A549 (cell line): ENCODE results near the gene MPST. TPM values are rescaled to one million over a fixed set of nuclear protein-coding genes. Genes with fewer than 3 reads are reported as not detected.

Source experiments
- ATAC-seq, 2 experiments: fragments of 200-7000 bp in 1 of 2; fragments of >200 bp in 1 of 2; cut with Nextera tagmentation in 1 of 2; cut with Tn5 transposase in 1 of 2; 3 replicates each; pipeline versions ENCODE4 v1.8.0 to v1.9.1; 2018 to 2020; ENCODE audit warnings: mild to moderate bottlenecking in 1 of 2, moderate library complexity in 1 of 2
- CTCF ChIA-PET: fragments of 300-600 bp; sonication (Branson Sonifier 250); formaldehyde crosslinking; extraction: SDS; loops from one replicate; lab custom pipeline; 2021; ENCODE audit warnings: antibody characterized with exemption, inconsistent platforms; lab: Yijun Ruan, JAX
- POLR2A ChIA-PET: fragments of 350-600 bp; formaldehyde crosslinking; extraction: SDS; loops from one replicate; lab custom pipeline; 2021; ENCODE audit warnings: antibody characterized with exemption, inconsistent platforms; lab: Yijun Ruan, JAX
- DNase-seq, 2 experiments: peaks; one replicate each; pipeline versions ENCODE4 v3.0.0 to v3.0.0-alpha.2; 2011 to 2016; ENCODE audit warnings: low read depth in 1 of 2, low spot score in 1 of 2
- FAIRE-seq: peaks from 2 replicates; lab custom pipeline; 2011; peaks lifted over from hg19 to GRCh38; lab: Jason Lieb, UNC
- H3K27ac ChIP-seq, 2 experiments: fragments of >200 bp; sonication (Bioruptor Twin); formaldehyde crosslinking; 3 replicates each; pipeline ENCODE4 v1.5.1; 2016 to 2017
- H3K4me1 ChIP-seq: fragments of >200 bp; sonication (Bioruptor Twin); formaldehyde crosslinking; 3 replicates; pipeline ENCODE4 v1.6.1; 2016
- H3K4me2 ChIP-seq: fragments of >200 bp; sonication (Bioruptor Twin); formaldehyde crosslinking; 3 replicates; pipeline ENCODE4 v1.6.1; 2016
- H3K4me3 ChIP-seq: fragments of >200 bp; sonication (Bioruptor Twin); formaldehyde crosslinking; 3 replicates; pipeline ENCODE4 v1.5.1; 2016
- H3K9me3 ChIP-seq: fragments of >200 bp; sonication (Bioruptor Twin); formaldehyde crosslinking; 3 replicates; pipeline ENCODE4 v1.6.1; 2016
- CHD2 ChIP-seq: fragments of 150-350 bp; IDR thresholded peaks from 2 replicates; pipeline ENCODE4 v1.6.1; 2014; ENCODE audit warnings: low read length; ENCODE audit not compliant: partially characterized antibody
- CHD4 ChIP-seq: fragments of 200-600 bp; sonication (generic); IDR thresholded peaks from 2 replicates; pipeline ENCODE4 v1.6.1; 2016; ENCODE audit warnings: antibody characterized with exemption, mild to moderate bottlenecking, borderline replicate concordance
- EHF ChIP-seq: fragments of 250-450 bp; sonication (Bioruptor Pico); IDR thresholded peaks from 2 replicates; pipeline ENCODE4 v1.5.0; 2020; ENCODE audit warnings: mild to moderate bottlenecking
- EP300 ChIP-seq, 2 experiments: fragments of >200 bp; sonication (Bioruptor Twin); formaldehyde crosslinking; IDR thresholded peaks; 2 replicates in 1 of 2; 3 replicates in 1 of 2; pipeline ENCODE4 v1.6.1; 2016 to 2017
- ESRRA ChIP-seq: fragments of 150-350 bp; IDR thresholded peaks from 2 replicates; pipeline ENCODE4 v1.6.1; 2014; ENCODE audit warnings: mild to moderate bottlenecking, low read length, borderline replicate concordance
- FOSL2 ChIP-seq, 2 experiments: fragments of 450-650 bp in 1 of 2; fragments of >200 bp in 1 of 2; sonication (Bioruptor Twin) in 1 of 2; formaldehyde crosslinking; IDR thresholded peaks; 2 replicates each; pipeline versions ENCODE4 v1.5.0 to v1.6.1; 2016 to 2020; ENCODE audit warnings: mild to moderate bottlenecking in 1 of 2, moderate library complexity in 1 of 2
- FOXS1 ChIP-seq: fragments of 250-450 bp; sonication (Bioruptor Pico); IDR thresholded peaks from 2 replicates; pipeline ENCODE4 v1.5.0; 2020; ENCODE audit warnings: mild to moderate bottlenecking, moderate library complexity
- HDAC2 ChIP-seq: fragments of 200-600 bp; sonication (generic); IDR thresholded peaks from 2 replicates; pipeline ENCODE4 v1.6.1; 2016
- HOXA7 ChIP-seq: fragments of 250-450 bp; sonication (Bioruptor Pico); IDR thresholded peaks from 2 replicates; pipeline ENCODE4 v1.5.0; 2020; ENCODE audit warnings: mild to moderate bottlenecking, moderate library complexity
- HOXB13 ChIP-seq: fragments of 250-450 bp; sonication (Bioruptor Pico); IDR thresholded peaks from 2 replicates; pipeline ENCODE4 v1.5.0; 2020; ENCODE audit warnings: low read depth, mild to moderate bottlenecking, moderate library complexity
- JUNB ChIP-seq: fragments of >200 bp; sonication (Bioruptor Twin); formaldehyde crosslinking; IDR thresholded peaks from 2 replicates; pipeline ENCODE4 v1.6.1; 2016
- KDM5A ChIP-seq: fragments of 200-600 bp; sonication (generic); IDR thresholded peaks from 2 replicates; pipeline ENCODE4 v1.6.1; 2016; ENCODE audit warnings: antibody characterized with exemption, mild to moderate bottlenecking
- MAZ ChIP-seq: fragments of 150-350 bp; IDR thresholded peaks from 2 replicates; pipeline ENCODE4 v1.6.1; 2014; ENCODE audit warnings: antibody characterized with exemption, low read depth, low read length, borderline replicate concordance
- NFE2L2 ChIP-seq: fragments of 150-350 bp; conservative IDR thresholded peaks from 2 replicates; pipeline ENCODE4 v1.6.1; 2014; ENCODE audit warnings: low read length
- POLR2A ChIP-seq: IDR thresholded peaks from 2 replicates; pipeline ENCODE4 v1.6.1; 2012; ENCODE audit warnings: mild to moderate bottlenecking, low read length
- POLR2AphosphoS2 ChIP-seq: conservative IDR thresholded peaks from 2 replicates; pipeline ENCODE4 v1.6.1; 2012; ENCODE audit warnings: low read length, improper control_type of control experiment, inconsistent platforms
- RAD21 ChIP-seq, 2 experiments: fragments of >200 bp in 1 of 2; sonication (Bioruptor Twin) in 1 of 2; formaldehyde crosslinking in 1 of 2; IDR thresholded peaks in 1 of 2; conservative IDR thresholded peaks in 1 of 2; 2 replicates in 1 of 2; 3 replicates in 1 of 2; pipeline ENCODE4 v1.6.1; 2012 to 2018; ENCODE audit warnings: inconsistent platforms in 1 of 2
- RCOR1 ChIP-seq: fragments of 150-350 bp; IDR thresholded peaks from 2 replicates; pipeline ENCODE4 v1.6.1; 2014; ENCODE audit warnings: antibody characterized with exemption, low read length, low read depth
- RFX5 ChIP-seq: fragments of 450-650 bp; IDR thresholded peaks from 2 replicates; pipeline ENCODE4 v1.7.1; 2014; ENCODE audit warnings: antibody characterized with exemption, mild to moderate bottlenecking, moderate library complexity
- SMC3 ChIP-seq: fragments of >200 bp; sonication (Bioruptor Twin); formaldehyde crosslinking; IDR thresholded peaks from 3 replicates; pipeline ENCODE4 v1.6.1; 2018; ENCODE audit warnings: inconsistent platforms
- SREBF2 ChIP-seq: fragments of 450-650 bp; IDR thresholded peaks from 2 replicates; pipeline ENCODE4 v1.6.1; 2014; ENCODE audit warnings: mild to moderate bottlenecking, moderate library complexity
- TFCP2L1 ChIP-seq: fragments of 250-450 bp; sonication (Bioruptor Pico); IDR thresholded peaks from 2 replicates; pipeline ENCODE4 v1.5.0; 2021; ENCODE audit warnings: mild to moderate bottlenecking
- WGBS: methylation state at CpG from one replicate; pipeline ENCODE4 v1.1.6; 2017; ENCODE audit errors: missing lambda C conversion rate; 5-methylcytosine and 5-hydroxymethylcytosine counted together
- polyA plus RNA-seq, 4 experiments: library from polyadenylated mRNA; depleted of rRNA in 3 of 4; stranded (reverse); fragments of >200 nt; fragmentation: RNase III in 1 of 4; extraction: RNeasy Plus Mini Kit Qiagen cat#74134 plus additional on column Dnase treatment in 1 of 4; gene quantifications; 2 replicates in 3 of 4; 3 replicates in 1 of 4; pipeline ENCODE4 v1.2.3, GENCODE V29; 2011 to 2017
- TF ChIP-seq, protein P1 (sequence below): fragments of 250-450 bp; sonication (Bioruptor Pico); IDR thresholded peaks from 2 replicates; pipeline ENCODE4 v1.5.0; 2020; ENCODE audit warnings: low read depth, mild to moderate bottlenecking, moderate library complexity
- TF ChIP-seq, protein P2 (sequence below): IDR thresholded peaks from 2 replicates; pipeline ENCODE4 v1.6.1; 2012
- TF ChIP-seq, protein P3 (sequence below): fragments of 200-600 bp; sonication (generic); IDR thresholded peaks from 2 replicates; pipeline ENCODE4 v1.6.1; 2016; ENCODE audit warnings: antibody characterized with exemption, mild to moderate bottlenecking, moderate library complexity
- TF ChIP-seq, protein P4 (sequence below): fragments of >200 bp; sonication (Bioruptor Twin); formaldehyde crosslinking; IDR thresholded peaks from 2 replicates; pipeline ENCODE4 v1.6.1; 2016
- TF ChIP-seq, protein P5 (sequence below): fragments of >200 bp; sonication (Bioruptor Twin); formaldehyde crosslinking; IDR thresholded peaks from 3 replicates; pipeline ENCODE4 v1.6.1; 2016

MPST gene
- polyA plus RNA-seq, 2 of the 4 experiments (the other 2 are of a cell fraction), result 44.2 to 63.3 TPM

DNA sequence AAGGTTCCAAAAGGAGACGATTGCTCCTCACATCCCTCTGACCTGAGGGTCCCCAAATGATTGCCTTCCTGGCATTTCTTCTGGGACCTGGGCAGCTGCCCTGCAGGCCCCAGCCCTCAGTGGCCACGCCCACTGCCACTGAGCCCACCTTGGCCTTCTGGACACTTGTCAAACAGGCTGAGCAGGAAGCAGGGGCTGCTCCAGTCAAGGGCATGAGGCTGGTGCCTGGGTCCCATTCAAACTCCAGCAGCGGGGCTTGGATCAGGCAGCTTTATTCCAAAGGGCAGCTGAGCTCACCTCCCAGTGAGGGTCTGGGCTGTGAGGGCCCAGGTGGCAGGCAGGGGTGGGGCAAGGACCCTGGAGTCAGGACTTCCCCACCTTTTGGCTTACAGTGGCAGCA, 45.6 kb downstream of the MPST start:
- H3K9me3 ChIP-seq, result no peaks in the 10 kb centered on the region
- ChIA-PET CTCF (interaction anchor here (1.1 to 1.8 kb wide), 3 partner anchors 12 to 21 kb away, joined by 4 to 6 read pairs (median 4); no protein-coding TSS in a partner anchor), POLR2A (no interaction called here)
- H3K4me1 ChIP-seq, result no peaks in the 10 kb centered on the region
- H3K4me3 ChIP-seq, result no peak overlapping the region
- H3K27ac ChIP-seq, result no peak overlapping the region
- DNase-seq (no peak), ATAC-seq (no peak), FAIRE-seq (no peak)
- TF ChIP-seq RCOR1 (no peak), HDAC2 (no peak), FOSL2 (IDR thresholded peaks at IDR 0.05) (no peak), FOSL2 (CRISPR knock-in tag; IDR thresholded peaks at IDR 0.05) (no peak), CHD2 (no peak), NFE2L2 (no peak), SREBF2 (no peak), HOXB13 (CRISPR knock-in tag) (no peak), JUNB (no peak), RFX5 (no peak)
- TF ChIP-seq, protein P1, sequence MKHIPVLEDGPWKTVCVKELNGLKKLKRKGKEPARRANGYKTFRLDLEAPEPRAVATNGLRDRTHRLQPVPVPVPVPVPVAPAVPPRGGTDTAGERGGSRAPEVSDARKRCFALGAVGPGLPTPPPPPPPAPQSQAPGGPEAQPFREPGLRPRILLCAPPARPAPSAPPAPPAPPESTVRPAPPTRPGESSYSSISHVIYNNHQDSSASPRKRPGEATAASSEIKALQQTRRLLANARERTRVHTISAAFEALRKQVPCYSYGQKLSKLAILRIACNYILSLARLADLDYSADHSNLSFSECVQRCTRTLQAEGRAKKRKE (CRISPR knock-in tag), result no peak
- TF ChIP-seq, protein P2, sequence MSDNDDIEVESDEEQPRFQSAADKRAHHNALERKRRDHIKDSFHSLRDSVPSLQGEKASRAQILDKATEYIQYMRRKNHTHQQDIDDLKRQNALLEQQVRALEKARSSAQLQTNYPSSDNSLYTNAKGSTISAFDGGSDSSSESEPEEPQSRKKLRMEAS, result no peak
- TF ChIP-seq, protein P3, sequence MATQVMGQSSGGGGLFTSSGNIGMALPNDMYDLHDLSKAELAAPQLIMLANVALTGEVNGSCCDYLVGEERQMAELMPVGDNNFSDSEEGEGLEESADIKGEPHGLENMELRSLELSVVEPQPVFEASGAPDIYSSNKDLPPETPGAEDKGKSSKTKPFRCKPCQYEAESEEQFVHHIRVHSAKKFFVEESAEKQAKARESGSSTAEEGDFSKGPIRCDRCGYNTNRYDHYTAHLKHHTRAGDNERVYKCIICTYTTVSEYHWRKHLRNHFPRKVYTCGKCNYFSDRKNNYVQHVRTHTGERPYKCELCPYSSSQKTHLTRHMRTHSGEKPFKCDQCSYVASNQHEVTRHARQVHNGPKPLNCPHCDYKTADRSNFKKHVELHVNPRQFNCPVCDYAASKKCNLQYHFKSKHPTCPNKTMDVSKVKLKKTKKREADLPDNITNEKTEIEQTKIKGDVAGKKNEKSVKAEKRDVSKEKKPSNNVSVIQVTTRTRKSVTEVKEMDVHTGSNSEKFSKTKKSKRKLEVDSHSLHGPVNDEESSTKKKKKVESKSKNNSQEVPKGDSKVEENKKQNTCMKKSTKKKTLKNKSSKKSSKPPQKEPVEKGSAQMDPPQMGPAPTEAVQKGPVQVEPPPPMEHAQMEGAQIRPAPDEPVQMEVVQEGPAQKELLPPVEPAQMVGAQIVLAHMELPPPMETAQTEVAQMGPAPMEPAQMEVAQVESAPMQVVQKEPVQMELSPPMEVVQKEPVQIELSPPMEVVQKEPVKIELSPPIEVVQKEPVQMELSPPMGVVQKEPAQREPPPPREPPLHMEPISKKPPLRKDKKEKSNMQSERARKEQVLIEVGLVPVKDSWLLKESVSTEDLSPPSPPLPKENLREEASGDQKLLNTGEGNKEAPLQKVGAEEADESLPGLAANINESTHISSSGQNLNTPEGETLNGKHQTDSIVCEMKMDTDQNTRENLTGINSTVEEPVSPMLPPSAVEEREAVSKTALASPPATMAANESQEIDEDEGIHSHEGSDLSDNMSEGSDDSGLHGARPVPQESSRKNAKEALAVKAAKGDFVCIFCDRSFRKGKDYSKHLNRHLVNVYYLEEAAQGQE, result no peak
- 100% methylated on average over 1 of the region's 3 CpGs for WGBS
- no peak overlapping the region for H3K4me2 ChIP-seq

DNA sequence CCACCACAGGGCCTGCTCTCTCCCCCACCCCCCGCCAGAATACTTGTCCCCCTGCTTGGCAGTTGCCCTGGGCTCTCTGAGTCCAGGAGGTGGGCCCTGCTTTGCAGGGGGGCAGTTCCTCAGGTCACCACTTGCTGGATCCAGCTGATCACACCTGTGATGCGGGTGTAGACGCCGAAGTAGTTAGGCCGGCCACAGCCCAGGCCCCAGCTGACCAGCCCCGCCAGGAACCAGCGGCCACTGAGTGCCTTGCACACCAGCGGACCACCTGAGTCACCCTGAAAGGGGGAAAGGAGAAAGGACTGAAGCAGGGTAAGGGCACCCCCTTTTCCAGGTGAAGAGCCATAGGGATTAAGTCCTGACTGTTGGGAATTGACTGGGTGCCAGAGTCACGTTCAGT, 46.4 kb downstream of the MPST start:
- DNase-seq (no peak), ATAC-seq (no peak), FAIRE-seq (no peak)
- Histone ChIP-seq H3K4me2 (no peak overlapping the region), H3K27ac (no peak overlapping the region), H3K9me3 (no peaks in the 10 kb centered on the region), H3K4me3 (no peak overlapping the region), H3K4me1 (no peaks in the 10 kb centered on the region)
- ChIA-PET POLR2A (no interaction called here), CTCF (interaction anchor here (1.8 kb wide), 1 partner anchor 21 kb away, joined by 6 read pairs; no protein-coding TSS in a partner anchor)
- no peak for TF ChIP-seq RAD21 (conservative IDR thresholded peaks at IDR 0.05 in 1 of 2, IDR thresholded peaks at IDR 0.05 in 1 of 2)
- no peak for TF ChIP-seq KDM5A
- TF ChIP-seq SMC3, result no peak
- no peak for TF ChIP-seq FOXS1
- TF ChIP-seq RFX5, result no peak
- no peak for TF ChIP-seq POLR2A
- no peak for TF ChIP-seq TFCP2L1 (CRISPR knock-in tag)
- TF ChIP-seq EHF (CRISPR knock-in tag), result no peak
- TF ChIP-seq, protein P4, sequence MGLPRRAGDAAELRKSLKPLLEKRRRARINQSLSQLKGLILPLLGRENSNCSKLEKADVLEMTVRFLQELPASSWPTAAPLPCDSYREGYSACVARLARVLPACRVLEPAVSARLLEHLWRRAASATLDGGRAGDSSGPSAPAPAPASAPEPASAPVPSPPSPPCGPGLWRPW, result no peak
- no peak for TF ChIP-seq POLR2AphosphoS2
- TF ChIP-seq HOXA7 (CRISPR knock-in tag), result no peak
- no peak for TF ChIP-seq EP300 (IDR thresholded peaks at IDR 0.05)
- TF ChIP-seq HDAC2, result no peak
- TF ChIP-seq ESRRA, result no peak
- no peak for TF ChIP-seq CHD4
- TF ChIP-seq, protein P1 (CRISPR knock-in tag), result no peak
- TF ChIP-seq MAZ, result no peak
- TF ChIP-seq, protein P5, sequence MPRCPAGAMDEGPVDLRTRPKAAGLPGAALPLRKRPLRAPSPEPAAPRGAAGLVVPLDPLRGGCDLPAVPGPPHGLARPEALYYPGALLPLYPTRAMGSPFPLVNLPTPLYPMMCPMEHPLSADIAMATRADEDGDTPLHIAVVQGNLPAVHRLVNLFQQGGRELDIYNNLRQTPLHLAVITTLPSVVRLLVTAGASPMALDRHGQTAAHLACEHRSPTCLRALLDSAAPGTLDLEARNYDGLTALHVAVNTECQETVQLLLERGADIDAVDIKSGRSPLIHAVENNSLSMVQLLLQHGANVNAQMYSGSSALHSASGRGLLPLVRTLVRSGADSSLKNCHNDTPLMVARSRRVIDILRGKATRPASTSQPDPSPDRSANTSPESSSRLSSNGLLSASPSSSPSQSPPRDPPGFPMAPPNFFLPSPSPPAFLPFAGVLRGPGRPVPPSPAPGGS, result no peak
- no peak for TF ChIP-seq HOXB13 (CRISPR knock-in tag)
- WGBS, result 98% methylated on average over 8 of the region's 9 CpGs
